Esophagus muscularis mucosa (tissue), 3 donors: Measurements from ENCODE around the gene TLL2.

ENCODE experiments used
- CTCF ChIP-seq, 3 experiments: fragments of 200-600 bp in 2 of 3; fragments of 450-650 bp in 1 of 3; sonication (generic) in 2 of 3; IDR thresholded peaks; one replicate each; pipeline ENCODE4 v1.5.1; 2017 to 2019; ENCODE audit warnings: antibody characterized with exemption in 3 of 3, mild to moderate bottlenecking in 2 of 3, moderate library complexity in 1 of 3
- POLR2A ChIP-seq: fragments of 450-650 bp; IDR thresholded peaks from one replicate; pipeline ENCODE4 v1.6.1; 2017; ENCODE audit warnings: antibody characterized with exemption, moderate library complexity, mild to moderate bottlenecking, low read depth

DNA sequence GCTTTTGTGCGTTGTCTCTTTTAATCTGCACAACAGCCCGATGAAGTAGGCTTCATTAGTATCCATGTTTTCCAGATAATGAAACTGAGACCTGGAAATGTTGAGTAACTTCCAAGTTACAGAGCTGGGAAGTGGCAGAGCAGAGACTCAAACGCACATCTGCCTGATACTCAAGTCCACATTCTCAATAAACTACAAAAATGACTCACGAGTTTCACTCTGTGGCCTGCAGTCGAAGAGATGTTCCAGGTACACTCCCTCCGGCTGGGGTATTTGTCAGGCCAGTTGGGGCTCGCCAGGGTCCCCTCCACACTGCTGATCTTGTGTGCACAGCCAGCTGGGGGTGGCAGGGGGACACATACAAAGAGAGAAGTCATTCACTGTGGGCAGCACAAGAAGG is 137.2 kb downstream of the TLL2 start:
- TF ChIP-seq CTCF (IDR thresholded peaks at IDR 0.05): no peak
- TF ChIP-seq POLR2A: no peak
